WI38 (cell line): ENCODE data around the gene DNAAF1.

Source experiments
- H3K4me3 ChIP-seq: 2 replicates; pipeline ENCODE4 v1.5.1; 2011; ENCODE audit warnings: low read depth, mild to moderate bottlenecking, control low read depth, low read length
- CTCF ChIP-seq: IDR thresholded peaks from 2 replicates; pipeline ENCODE4 v1.5.1; 2012; ENCODE audit warnings: low read depth, mild to moderate bottlenecking, control low read depth, low read length

DNAAF1 gene

GRCh38 chr16:84186685-84187437 is 41.8 kb downstream of the DNAAF1 start, which contains the start of gene TAF1C:
Gene TAF1C (minus strand): TSS chr16:84187057. CDS start chr16:84184988, 2,069 bp downstream.
- peak; percentile 97 for TF ChIP-seq CTCF
- H3K4me3 ChIP-seq = peak within 1 kb of the TSS; percentile 99

DNA sequence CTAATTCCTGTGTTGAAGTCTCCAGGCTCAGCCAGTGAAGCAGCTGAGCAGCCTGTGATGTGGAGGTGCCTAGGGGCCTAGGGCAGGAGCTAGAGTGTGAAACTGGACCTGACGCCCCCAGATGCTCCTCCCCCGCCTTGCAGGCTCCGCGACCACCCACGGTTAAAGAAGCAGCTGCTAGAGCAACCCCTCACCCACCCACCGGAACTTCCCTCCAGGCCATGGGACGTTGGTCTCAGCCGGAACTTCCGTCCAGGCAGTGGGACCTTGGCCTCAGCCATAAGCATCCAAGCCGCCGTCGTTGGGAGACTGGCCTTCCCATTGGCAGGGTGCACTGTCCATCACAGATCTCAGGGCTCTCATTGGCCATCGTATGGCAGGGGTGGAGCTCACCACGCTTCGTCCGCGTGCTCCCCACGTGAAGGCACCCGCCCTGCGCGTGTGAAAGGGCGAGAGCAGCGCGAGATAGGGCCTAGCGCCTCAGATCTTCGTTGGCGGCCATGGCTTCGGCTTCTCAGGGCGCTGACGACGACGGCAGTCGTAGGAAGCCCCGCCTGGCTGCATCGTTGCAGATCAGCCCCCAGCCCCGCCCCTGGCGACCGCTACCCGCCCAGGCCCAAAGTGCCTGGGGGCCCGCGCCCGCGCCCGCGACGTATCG is 45.8 kb downstream of the DNAAF1 start, which contains the start of gene ADAD2:
Gene ADAD2, plus strand, starts transcription at position 427 of the 658 bp plus-strand sequence. Its CDS starts 74 bp downstream, at position 501.
- no peak within 1 kb of the TSS for H3K4me3 ChIP-seq
- no peak for TF ChIP-seq CTCF

DNA sequence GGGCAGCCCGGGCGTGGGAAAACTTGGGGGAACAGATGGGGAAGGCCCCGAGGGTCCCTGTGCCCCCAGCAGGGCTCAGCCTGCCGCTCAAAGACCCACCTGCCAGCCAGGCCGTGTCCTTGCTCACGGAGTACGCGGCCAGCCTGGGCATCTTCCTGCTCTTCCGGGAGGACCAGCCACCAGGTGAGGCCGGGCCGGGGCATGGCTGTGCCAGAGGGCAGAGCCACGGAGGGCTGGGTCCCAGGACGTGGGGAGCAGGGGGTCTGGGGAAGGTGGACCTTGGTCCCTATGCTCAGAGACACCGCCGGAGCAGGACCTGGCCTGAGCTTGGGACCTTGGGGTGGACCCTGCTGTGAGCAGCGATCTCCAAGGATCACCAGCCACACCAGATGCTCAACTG is 46.4 kb downstream of the DNAAF1 start:
- no peak for TF ChIP-seq CTCF
- H3K4me3 ChIP-seq = no peak overlapping the region

DNA sequence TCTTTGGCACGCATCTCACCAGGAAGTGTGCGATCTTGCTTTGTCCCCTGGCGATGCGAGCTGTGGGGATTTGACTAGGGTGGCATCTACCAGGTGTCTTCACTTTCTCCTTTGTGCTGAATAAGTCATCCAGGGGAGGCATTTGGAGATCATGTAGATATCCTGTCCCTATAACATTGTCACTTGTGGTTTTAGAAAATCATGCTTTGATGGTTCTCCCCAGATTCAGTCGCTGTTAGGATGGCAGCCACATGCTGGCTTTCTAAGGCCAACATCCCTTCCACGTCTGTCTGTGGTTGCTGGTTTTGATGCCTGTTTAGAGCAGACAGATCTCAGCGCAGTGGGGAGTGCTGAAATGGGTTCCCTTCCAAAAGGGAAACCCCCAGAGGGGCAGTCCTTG is 48.4 kb downstream of the DNAAF1 start:
- no peak for TF ChIP-seq CTCF
- no peak overlapping the region for H3K4me3 ChIP-seq

- no peak overlapping the region for H3K4me3 ChIP-seq
- no peak for TF ChIP-seq CTCF
These were observed 48.9 kb downstream of the DNAAF1 start for GRCh38 chr16:84194018-84194417.

GRCh38 chr16:84194470-84195200 is 49.5 kb downstream of the DNAAF1 start:
- TF ChIP-seq CTCF = no peak
- no peak overlapping the region for H3K4me3 ChIP-seq
